ENCODE results near the gene SCUBE2.
A peak's percentile ranks its signal among the peaks of the same experiment; 100 is the strongest.
"Not testable (repeated sequence)": the region's sequence is repeated elsewhere in the genome, so short reads cannot be mapped to it uniquely, and the experiment has no call there.

Gene SCUBE2

DNA sequence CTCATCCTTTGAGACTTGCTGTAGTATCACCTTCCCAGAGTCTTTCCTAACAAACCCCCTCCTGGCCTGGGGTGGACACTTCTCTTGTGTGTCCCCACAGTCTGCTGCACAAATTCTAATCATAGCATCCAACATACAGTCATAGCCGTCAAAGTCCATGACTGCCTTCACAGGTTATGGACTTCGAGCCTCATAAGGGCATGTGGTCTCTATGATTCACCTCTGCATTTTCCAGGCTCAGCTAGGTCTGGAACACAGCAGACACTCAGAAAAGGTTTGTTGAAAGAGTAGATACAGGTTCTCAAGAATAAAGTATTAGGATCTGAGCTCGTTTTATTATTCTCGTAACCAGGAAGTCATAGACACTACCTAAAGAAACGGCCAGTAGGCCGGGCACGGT, 13.2 kb upstream of the SCUBE2 start:
- TF ChIP-seq, protein P1, sequence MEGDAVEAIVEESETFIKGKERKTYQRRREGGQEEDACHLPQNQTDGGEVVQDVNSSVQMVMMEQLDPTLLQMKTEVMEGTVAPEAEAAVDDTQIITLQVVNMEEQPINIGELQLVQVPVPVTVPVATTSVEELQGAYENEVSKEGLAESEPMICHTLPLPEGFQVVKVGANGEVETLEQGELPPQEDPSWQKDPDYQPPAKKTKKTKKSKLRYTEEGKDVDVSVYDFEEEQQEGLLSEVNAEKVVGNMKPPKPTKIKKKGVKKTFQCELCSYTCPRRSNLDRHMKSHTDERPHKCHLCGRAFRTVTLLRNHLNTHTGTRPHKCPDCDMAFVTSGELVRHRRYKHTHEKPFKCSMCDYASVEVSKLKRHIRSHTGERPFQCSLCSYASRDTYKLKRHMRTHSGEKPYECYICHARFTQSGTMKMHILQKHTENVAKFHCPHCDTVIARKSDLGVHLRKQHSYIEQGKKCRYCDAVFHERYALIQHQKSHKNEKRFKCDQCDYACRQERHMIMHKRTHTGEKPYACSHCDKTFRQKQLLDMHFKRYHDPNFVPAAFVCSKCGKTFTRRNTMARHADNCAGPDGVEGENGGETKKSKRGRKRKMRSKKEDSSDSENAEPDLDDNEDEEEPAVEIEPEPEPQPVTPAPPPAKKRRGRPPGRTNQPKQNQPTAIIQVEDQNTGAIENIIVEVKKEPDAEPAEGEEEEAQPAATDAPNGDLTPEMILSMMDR (IDR thresholded peaks at IDR 0.05; ENCODE audit: insufficient read depth, low read depth, low read length, missing control alignments) = no peak
- DNase-seq (ENCODE audit: low read depth) = no peak
- H3K4me3 ChIP-seq (ENCODE audit: low read depth, low read length) = no peak overlapping the region

DNA sequence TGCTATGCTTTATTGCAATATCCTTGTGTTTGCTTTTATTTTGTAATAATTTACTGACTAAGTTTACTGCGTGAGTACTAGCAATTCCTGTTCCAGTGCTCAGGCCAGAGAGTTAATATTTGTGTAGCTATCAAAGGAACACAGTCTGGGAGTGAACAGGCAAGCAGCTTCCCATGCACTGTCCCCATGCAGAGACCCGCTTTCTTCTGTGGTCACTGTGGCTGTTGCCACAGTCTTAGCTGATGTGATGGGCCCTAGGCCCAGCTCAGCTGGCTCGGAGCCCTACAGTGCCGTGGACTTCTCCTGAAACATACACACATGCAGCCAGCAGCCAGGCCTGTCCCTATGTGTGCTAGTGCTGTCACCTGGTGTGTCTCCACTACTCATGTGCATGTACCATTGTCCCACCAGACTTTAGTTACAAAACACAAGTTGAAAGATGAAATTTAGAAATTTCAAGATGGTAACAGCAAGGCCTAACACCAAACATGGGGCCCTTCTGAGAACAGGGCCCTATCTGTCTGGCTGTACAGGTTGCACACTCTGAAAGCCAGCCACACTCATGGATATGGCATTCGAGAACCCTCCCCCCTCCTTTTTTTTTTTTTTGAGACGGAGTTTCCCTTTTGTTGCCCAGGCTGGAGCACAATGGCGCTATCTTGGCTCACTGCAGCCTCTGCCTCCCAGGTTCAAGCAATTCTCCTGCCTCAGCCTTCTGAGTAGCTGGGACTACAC, 12.3 kb upstream of the SCUBE2 start:
- TF ChIP-seq, protein P1 (IDR thresholded peaks at IDR 0.05; ENCODE audit: insufficient read depth, low read depth, low read length, missing control alignments) = no peak
- no peak overlapping the region for H3K4me3 ChIP-seq (ENCODE audit: low read depth, low read length)
- no peak for DNase-seq (ENCODE audit: low read depth)

DNA sequence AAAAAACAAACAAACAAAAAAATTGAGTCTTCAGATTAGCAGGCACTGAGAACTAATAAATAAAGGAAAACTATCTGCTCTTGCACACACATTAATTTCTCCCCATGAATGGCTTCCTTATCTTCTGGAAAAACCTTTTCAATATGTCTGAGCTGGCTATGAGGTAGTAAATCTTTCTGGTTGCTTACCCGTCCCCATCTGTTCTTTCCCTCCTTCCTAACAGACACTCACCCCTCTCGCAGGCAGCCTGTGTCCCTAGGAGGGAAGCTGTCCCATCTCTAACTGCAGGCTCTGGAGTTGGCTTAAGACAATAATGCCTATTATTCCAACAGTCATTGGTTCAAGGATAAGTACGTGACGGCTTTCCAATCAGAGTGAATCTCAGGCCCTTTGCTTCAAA, 8.2 kb upstream of the SCUBE2 start:
- no peak for DNase-seq (ENCODE audit: low read depth)
- TF ChIP-seq, protein P1 (IDR thresholded peaks at IDR 0.05; ENCODE audit: insufficient read depth, low read depth, low read length, missing control alignments) = no peak
- H3K4me3 ChIP-seq (ENCODE audit: low read depth, low read length) = no peak overlapping the region

DNA sequence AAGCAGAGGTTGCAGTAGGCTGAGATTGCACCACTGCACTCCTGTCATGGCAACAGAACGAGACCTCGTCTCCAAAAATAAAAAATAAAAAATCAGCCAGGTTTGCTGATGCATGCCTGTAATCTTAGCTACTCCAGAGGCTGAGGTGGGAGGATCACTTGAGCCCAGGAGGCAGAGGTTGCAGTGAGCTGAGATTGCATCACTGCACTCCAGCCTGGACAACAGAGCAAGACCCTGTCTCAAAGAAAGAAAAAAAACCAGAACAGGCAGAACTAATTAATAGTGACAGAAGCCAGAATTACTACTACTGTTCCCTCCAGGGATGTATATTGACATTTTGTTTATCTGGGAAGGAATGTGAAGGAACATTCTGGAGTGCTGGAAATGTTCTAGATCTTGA, 7.1 kb upstream of the SCUBE2 start:
- H3K4me3 ChIP-seq (ENCODE audit: low read depth, low read length); DNase-seq (ENCODE audit: low read depth): not testable (repeated sequence)

DNA sequence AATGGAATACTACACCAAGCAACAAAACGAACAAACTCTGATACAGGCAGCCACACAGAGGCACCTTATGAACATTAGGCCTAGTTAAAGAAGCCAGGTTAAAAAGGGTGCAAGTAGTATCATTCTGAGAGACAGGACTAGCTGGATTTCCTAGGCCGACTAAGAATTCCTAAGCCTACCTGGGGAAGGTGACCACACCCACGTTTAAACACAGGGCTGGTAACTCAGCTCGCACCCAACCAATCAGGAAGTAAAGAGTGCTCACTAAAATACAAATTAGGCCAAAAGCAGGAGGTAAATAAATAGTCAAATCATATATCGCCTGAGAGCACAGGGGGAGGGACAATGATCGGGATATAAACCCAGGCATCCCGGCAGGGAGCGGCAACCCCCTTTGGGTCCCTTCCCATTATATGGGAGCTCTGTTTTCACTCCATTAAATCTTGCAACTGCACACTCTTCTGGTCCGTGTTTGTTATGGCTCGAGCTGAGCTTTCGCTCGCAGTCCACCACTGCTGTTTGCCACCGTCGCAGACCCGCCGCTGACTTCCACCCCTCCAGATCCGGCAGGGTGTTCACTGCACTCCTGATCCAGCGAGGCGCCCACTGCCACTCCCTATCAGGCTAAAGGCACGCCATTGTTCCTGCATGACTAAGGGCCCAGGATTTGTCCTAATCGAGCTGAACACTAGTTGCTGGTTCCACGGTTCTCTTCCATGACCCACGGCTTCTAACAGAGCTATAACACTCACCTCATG, 6.0 kb upstream of the SCUBE2 start:
- not testable (repeated sequence) for DNase-seq (ENCODE audit: low read depth); H3K4me3 ChIP-seq (ENCODE audit: low read depth, low read length)

DNA sequence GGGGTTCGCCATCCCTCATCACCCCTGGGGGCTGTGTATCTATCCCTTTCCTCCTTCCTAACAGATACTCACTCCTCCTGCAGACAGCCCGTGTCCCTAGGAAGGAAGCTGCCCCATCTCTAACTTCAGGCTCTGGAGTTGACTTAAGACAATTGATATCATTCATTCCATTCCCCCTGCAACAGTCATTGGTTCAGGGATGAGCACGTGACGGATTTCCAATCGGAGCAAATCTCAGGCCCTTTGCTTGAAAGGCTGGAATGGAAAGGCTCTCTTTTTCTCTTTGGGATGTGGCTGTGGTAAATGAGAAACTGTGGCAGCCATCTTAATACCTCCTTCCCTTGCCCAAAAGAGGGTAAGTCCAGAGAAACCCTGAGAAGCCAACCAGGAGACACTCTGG, 5.0 kb upstream of the SCUBE2 start:
- H3K4me3 ChIP-seq (ENCODE audit: low read depth, low read length) = no peak overlapping the region
- no peak for DNase-seq (ENCODE audit: low read depth)
- TF ChIP-seq, protein P1 (IDR thresholded peaks at IDR 0.05; ENCODE audit: insufficient read depth, low read depth, low read length, missing control alignments) = no peak

DNA sequence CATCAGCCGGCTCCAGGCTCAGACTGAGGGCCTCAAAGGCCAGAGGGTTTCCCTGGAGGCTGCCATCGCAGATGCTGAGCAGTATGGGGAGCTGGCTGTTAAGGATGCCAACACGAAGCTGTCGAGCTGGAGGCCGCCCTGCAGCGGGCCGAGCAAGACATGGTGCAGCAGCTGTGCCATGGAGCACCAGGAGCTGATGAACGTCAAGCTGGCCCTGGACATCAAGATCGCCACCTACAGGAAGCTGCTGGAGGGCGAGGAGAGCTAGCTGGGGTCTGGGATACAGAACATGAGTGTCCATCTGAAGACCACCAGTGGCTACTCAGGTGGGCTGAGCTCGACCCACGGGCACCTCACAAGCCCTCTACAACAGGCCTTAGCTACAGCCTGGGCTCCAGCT, 4.0 kb upstream of the SCUBE2 start:
- TF ChIP-seq, protein P1 (IDR thresholded peaks at IDR 0.05; ENCODE audit: insufficient read depth, low read depth, low read length, missing control alignments) = peak; percentile 25
- peak; percentile 15 for DNase-seq (ENCODE audit: low read depth)
- no peak overlapping the region for H3K4me3 ChIP-seq (ENCODE audit: low read depth, low read length)

DNA sequence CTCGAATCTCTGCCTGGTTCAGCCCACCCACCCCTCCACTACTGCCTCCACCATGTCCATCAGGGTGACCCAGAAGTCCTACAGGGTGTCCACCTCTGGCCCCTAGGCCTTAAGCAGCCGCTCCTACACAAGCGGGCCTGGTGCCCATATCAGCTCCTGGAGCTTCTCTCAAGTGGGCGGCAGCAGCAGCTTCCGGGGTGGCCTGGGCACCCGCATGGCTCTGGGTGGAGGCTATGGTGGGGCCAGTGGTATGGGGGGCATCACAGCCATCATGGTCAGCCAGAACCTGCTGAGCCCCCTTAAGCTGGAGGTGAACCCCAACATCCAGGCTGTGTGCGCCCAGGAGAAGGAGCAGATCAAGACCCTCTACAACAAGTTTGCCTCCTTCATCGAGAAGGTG, 3.0 kb upstream of the SCUBE2 start:
- TF ChIP-seq, protein P1 (IDR thresholded peaks at IDR 0.05; ENCODE audit: insufficient read depth, low read depth, low read length, missing control alignments) = no peak
- H3K4me3 ChIP-seq (ENCODE audit: low read depth, low read length) = no peak overlapping the region

More for the DNA sequence above, 3.0 kb upstream of the SCUBE2 start:
- DNase-seq (ENCODE audit: low read depth) = no peak
